ENCODE results near the gene RERE.

The RERE gene

GRCh38 chr1:8563944-8564537 lies 253.4 kb downstream of the RERE start:
- DNase-seq = no peak

- DNase-seq = no peak
Observed at GRCh38 chr1:8562881-8563865, 254.3 kb downstream of the RERE start.

GRCh38 chr1:8562222-8562621 lies 255.2 kb downstream of the RERE start:
- DNase-seq = no peak

- DNase-seq = no peak
Observed at GRCh38 chr1:8560611-8561544, 256.6 kb downstream of the RERE start.

- DNase-seq = no peak
Observed at GRCh38 chr1:8560035-8560434, 257.4 kb downstream of the RERE start.

- DNase-seq = no peak
Observed at GRCh38 chr1:8555582-8555981, 261.9 kb downstream of the RERE start.

GRCh38 chr1:8554956-8555534 lies 262.4 kb downstream of the RERE start:
- DNase-seq = no peak

- no peak for DNase-seq
Observed at GRCh38 chr1:8552820-8553397, 264.5 kb downstream of the RERE start.

GRCh38 chr1:8551613-8552489 lies 265.6 kb downstream of the RERE start:
- DNase-seq = no peak

GRCh38 chr1:8551057-8551456 lies 266.4 kb downstream of the RERE start:
- no peak for DNase-seq

GRCh38 chr1:8547791-8548190 lies 269.6 kb downstream of the RERE start:
- no peak for DNase-seq

- no peak for DNase-seq
Observed at GRCh38 chr1:8545078-8545477, 272.4 kb downstream of the RERE start.

GRCh38 chr1:8544644-8545043 lies 272.8 kb downstream of the RERE start:
- DNase-seq = no peak

GRCh38 chr1:8543965-8544364 lies 273.5 kb downstream of the RERE start:
- no peak for DNase-seq

GRCh38 chr1:8541961-8542521 lies 275.4 kb downstream of the RERE start:
- no peak for DNase-seq

GRCh38 chr1:8540971-8541370 lies 276.5 kb downstream of the RERE start:
- no peak for DNase-seq

GRCh38 chr1:8540261-8540941 lies 277.0 kb downstream of the RERE start:
- no peak for DNase-seq

- DNase-seq = no peak
Observed at GRCh38 chr1:8539683-8540082, 277.8 kb downstream of the RERE start.

- DNase-seq = no peak
Observed at GRCh38 chr1:8538502-8538901, 278.9 kb downstream of the RERE start.

GRCh38 chr1:8537991-8538390 lies 279.4 kb downstream of the RERE start:
- no peak for DNase-seq
